Chondrocyte (in vitro differentiated cells): ENCODE data around the gene TES. TPM values are rescaled to one million over a fixed set of nuclear protein-coding genes. Genes with fewer than 3 reads are reported as not detected.

Source experiments
- DNase-seq: peaks from one replicate; pipeline ENCODE4 v3.0.0; 2021; ENCODE audit warnings: mixed read lengths, low spot score
- H3K27ac Mint-ChIP-seq: one replicate; pipeline ENCODE4 v1.8.0; 2021; ENCODE audit warnings: mild to moderate bottlenecking, moderate library complexity, mixed read lengths; ENCODE audit not compliant: unreplicated experiment
- H3K27me3 Mint-ChIP-seq: 2 replicates; pipeline ENCODE4 v1.8.0; 2021; ENCODE audit warnings: low read depth, mixed read lengths
- H3K36me3 Mint-ChIP-seq: 2 replicates; pipeline ENCODE4 v1.8.0; 2021; ENCODE audit warnings: low read depth, mixed read lengths
- H3K4me1 Mint-ChIP-seq: 2 replicates; pipeline ENCODE4 v1.8.0; 2021; ENCODE audit warnings: low read depth, mild to moderate bottlenecking, mixed read lengths
- H3K4me3 Mint-ChIP-seq: one replicate; pipeline ENCODE4 v1.8.0; 2021; ENCODE audit warnings: mild to moderate bottlenecking, moderate library complexity, mixed read lengths; ENCODE audit not compliant: unreplicated experiment
- H3K9me3 Mint-ChIP-seq: 2 replicates; pipeline ENCODE4 v1.8.0; 2021; ENCODE audit warnings: low read depth, mixed read lengths
- CTCF ChIP-seq: fragments of 200-600 bp; sonication (generic); IDR thresholded peaks from 2 replicates; pipeline ENCODE4 v1.5.0; 2021; ENCODE audit warnings: antibody characterized with exemption, mild to moderate bottlenecking, moderate library complexity
- total RNA-seq: library from RNA; stranded (reverse); gene quantifications from 3 replicates; pipeline ENCODE4 v1.2.1, GENCODE V29; 2021

The TES gene
- total RNA-seq, 1 donor from 2014 or later, result 261 TPM

GRCh38 chr7:116232920-116233319 lies 22.6 kb downstream of the TES start:
- H3K4me3 Mint-ChIP-seq, result no peak overlapping the region
- H3K27ac Mint-ChIP-seq, result peak overlapping the region; percentile 95
- no peaks in the 10 kb centered on the region for H3K27me3 Mint-ChIP-seq
- DNase-seq, result no peak
- no peaks in the 10 kb centered on the region for H3K9me3 Mint-ChIP-seq
- H3K36me3 Mint-ChIP-seq, result peaks cover 4% of the 10 kb centered on the region
- H3K4me1 Mint-ChIP-seq, result peaks cover 92% of the 10 kb centered on the region
- TF ChIP-seq CTCF, result no peak

- H3K9me3 Mint-ChIP-seq, result no peaks in the 10 kb centered on the region
- peaks cover 85% of the 10 kb centered on the region for H3K4me1 Mint-ChIP-seq
- no peak overlapping the region for H3K4me3 Mint-ChIP-seq
Observed at GRCh38 chr7:116234517-116235200, 24.3 kb downstream of the TES start.

GRCh38 chr7:116235380-116235779 lies 25.0 kb downstream of the TES start:
- Mint-ChIP-seq H3K27ac (peak overlapping the region; percentile 49), H3K9me3 (no peaks in the 10 kb centered on the region), H3K36me3 (peaks cover 9% of the 10 kb centered on the region), H3K4me1 (peaks cover 85% of the 10 kb centered on the region), H3K27me3 (no peaks in the 10 kb centered on the region), H3K4me3 (no peak overlapping the region)
- TF ChIP-seq CTCF, result no peak
- no peak for DNase-seq

More at GRCh38 chr7:116234517-116235200, 24.3 kb downstream of the TES start:
- TF ChIP-seq CTCF, result no peak
- DNase-seq, result no peak
- Mint-ChIP-seq H3K27ac (peak overlapping the region; percentile 49), H3K36me3 (peaks cover 8% of the 10 kb centered on the region), H3K27me3 (no peaks in the 10 kb centered on the region)

GRCh38 chr7:116236020-116236630 lies 25.8 kb downstream of the TES start:
- H3K27ac Mint-ChIP-seq, result peak overlapping the region; percentile 49
- no peak overlapping the region for H3K4me3 Mint-ChIP-seq
- DNase-seq, result no peak
- H3K9me3 Mint-ChIP-seq, result no peaks in the 10 kb centered on the region
- peaks cover 10% of the 10 kb centered on the region for H3K36me3 Mint-ChIP-seq
- H3K4me1 Mint-ChIP-seq, result peaks cover 85% of the 10 kb centered on the region
- peak; percentile 93 for TF ChIP-seq CTCF
- H3K27me3 Mint-ChIP-seq, result no peaks in the 10 kb centered on the region

GRCh38 chr7:116239020-116239419 lies 28.7 kb downstream of the TES start:
- Mint-ChIP-seq H3K27ac (peak overlapping the region; percentile 58), H3K9me3 (no peaks in the 10 kb centered on the region)

More at GRCh38 chr7:116239020-116239419, 28.7 kb downstream of the TES start:
- H3K4me3 Mint-ChIP-seq, result no peak overlapping the region
- no peaks in the 10 kb centered on the region for H3K27me3 Mint-ChIP-seq
- no peak for DNase-seq
- H3K4me1 Mint-ChIP-seq, result peaks cover 76% of the 10 kb centered on the region
- TF ChIP-seq CTCF, result no peak
- peaks cover 15% of the 10 kb centered on the region for H3K36me3 Mint-ChIP-seq
